GM12878 (cell line): ENCODE results near the gene PRKCE. TPM values are rescaled to one million over a fixed set of nuclear protein-coding genes. Genes with fewer than 3 reads are reported as not detected.

ENCODE experiments used
- ATAC-seq: fragments of 200-7000 bp; cut with Tn5 transposase; 3 replicates; pipeline ENCODE4 v1.9.1; 2020; ENCODE audit warnings: mild to moderate bottlenecking, moderate library complexity
- BruUV-seq: library from RNA; stranded (reverse); fragments of 400-500 nt; replicated peaks from 2 replicates; lab custom pipeline; 2021; lab: Mats Ljungman, UMichigan
- CTCF ChIA-PET: fragments of 300-600 bp; sonication (Branson Sonifier 250); formaldehyde crosslinking; extraction: SDS; loops from one replicate; lab custom pipeline; 2021; ENCODE audit warnings: inconsistent platforms; lab: Yijun Ruan, JAX
- POLR2A ChIA-PET: fragments of 350-600 bp; formaldehyde crosslinking; extraction: SDS; loops from one replicate; lab custom pipeline; 2021; ENCODE audit warnings: inconsistent platforms; lab: Charles Lee
- RAD21 ChIA-PET: fragments of 300-600 bp; sonication (Branson Sonifier 250); formaldehyde crosslinking; loops from one replicate; lab custom pipeline; 2023; ENCODE audit warnings: antibody characterized with exemption; ENCODE audit not compliant: unreplicated experiment; lab: Charles Lee
- SMC1A ChIA-PET: fragments of 300-600 bp; sonication (Branson Sonifier 250); formaldehyde crosslinking; loops from one replicate; lab custom pipeline; 2023; ENCODE audit not compliant: unreplicated experiment, uncharacterized antibody; lab: Charles Lee
- DNase-seq: peaks from one replicate; pipeline ENCODE4 v3.0.0-alpha.2; 2011; ENCODE audit warnings: low read depth, low spot score
- FAIRE-seq: peaks from 3 replicates; lab custom pipeline; 2011; peaks lifted over from hg19 to GRCh38; lab: Jason Lieb, UNC
- H2AFZ ChIP-seq: 2 replicates; pipeline ENCODE4 v1.6.0; 2011; ENCODE audit warnings: low read depth, low read length, control low read depth; ENCODE audit not compliant: control insufficient read depth
- H3K27ac ChIP-seq: 2 replicates; pipeline ENCODE4 v1.5.1; 2011; ENCODE audit warnings: control low read depth; ENCODE audit not compliant: control insufficient read depth, insufficient read depth
- H3K27me3 ChIP-seq, 2 experiments: replicated peaks in 1 of 2; 2 replicates each; pipeline versions ENCODE4 v1.6.0 to v1.6.1; 2011; ENCODE audit warnings: low read length in 1 of 2; ENCODE audit not compliant: control insufficient read depth in 2 of 2, insufficient read depth in 2 of 2
- H3K36me3 ChIP-seq, 2 experiments: 2 replicates each; pipeline ENCODE4 v1.5.1; 2011; ENCODE audit warnings: low read length in 1 of 2; ENCODE audit not compliant: control insufficient read depth in 2 of 2, insufficient read depth in 2 of 2
- H3K4me1 ChIP-seq: 2 replicates; pipeline ENCODE4 v1.6.1; 2011; ENCODE audit warnings: mild to moderate bottlenecking, low read length, moderate library complexity, mixed read lengths; ENCODE audit not compliant: control insufficient read depth, insufficient read depth
- H3K4me2 ChIP-seq: 2 replicates; pipeline ENCODE4 v1.6.0; 2011; ENCODE audit warnings: control low read depth; ENCODE audit not compliant: control insufficient read depth, insufficient read depth
- H3K4me3 ChIP-seq: fragments of 200-600 bp; sonication (generic); 2 replicates; pipeline ENCODE4 v1.5.1; 2016
- H3K79me2 ChIP-seq: 2 replicates; pipeline ENCODE4 v1.6.0; 2011; ENCODE audit warnings: low read length; ENCODE audit not compliant: control insufficient read depth, insufficient read depth
- H3K9ac ChIP-seq: 2 replicates; pipeline ENCODE4 v1.8.0; 2011; ENCODE audit warnings: low read length, control low read depth, mixed read lengths; ENCODE audit not compliant: control insufficient read depth, insufficient read depth
- H3K9me3 ChIP-seq: replicated peaks from 3 replicates; pipeline ENCODE4 v1.5.1; 2011; ENCODE audit warnings: mild to moderate bottlenecking, low read length; ENCODE audit not compliant: control insufficient read depth, insufficient read depth
- H4K20me1 ChIP-seq: 2 replicates; pipeline ENCODE4 v1.6.0; 2011; ENCODE audit not compliant: control insufficient read depth, insufficient read depth
- BRCA1 ChIP-seq: IDR thresholded peaks from 2 replicates; pipeline ENCODE4 v1.6.1; 2011; ENCODE audit warnings: low read depth, low read length, improper control_type of control experiment
- CBX5 ChIP-seq: sonication (generic); IDR thresholded peaks from 2 replicates; pipeline ENCODE4 v1.6.1; 2016; ENCODE audit warnings: low read depth, moderate library complexity, mild to moderate bottlenecking, inconsistent platforms
- CHD4 ChIP-seq: fragments of 200-600 bp; sonication (generic); IDR thresholded peaks from 2 replicates; pipeline ENCODE4 v1.6.1; 2016; ENCODE audit warnings: mild to moderate bottlenecking
- EP300 ChIP-seq, 2 experiments: fragments of 150-350 bp in 1 of 2; IDR thresholded peaks; 2 replicates each; pipeline ENCODE4 v1.6.1; 2011 to 2012; ENCODE audit warnings: low read depth in 2 of 2, low read length in 2 of 2, borderline replicate concordance in 1 of 2, improper control_type of control experiment in 1 of 2, inconsistent platforms in 1 of 2; ENCODE audit not compliant: control insufficient read depth in 1 of 2
- FOXM1 ChIP-seq: IDR thresholded peaks from 2 replicates; pipeline ENCODE4 v1.6.1; 2012; ENCODE audit warnings: low read depth, mild to moderate bottlenecking, inconsistent platforms, low read length, moderate library complexity
- JUND ChIP-seq: IDR thresholded peaks from 2 replicates; pipeline ENCODE4 v1.6.1; 2012; ENCODE audit warnings: low read depth, mild to moderate bottlenecking, low read length, improper control_type of control experiment, moderate library complexity
- LARP7 ChIP-seq: fragments of 450-650 bp; IDR thresholded peaks from 2 replicates; pipeline ENCODE4 v1.6.1; 2017; ENCODE audit warnings: mild to moderate bottlenecking
- NR2C2 ChIP-seq: IDR thresholded peaks from 2 replicates; pipeline ENCODE4 v1.6.1; 2011; ENCODE audit warnings: borderline replicate concordance, low read depth; ENCODE audit not compliant: control insufficient read depth, insufficient read length
- SMAD5 ChIP-seq: IDR thresholded peaks from 2 replicates; pipeline ENCODE4 v1.6.1; 2016; ENCODE audit warnings: antibody characterized with exemption, low read depth
- SREBF1 ChIP-seq: IDR thresholded peaks from 2 replicates; pipeline ENCODE4 v1.6.1; 2012; ENCODE audit warnings: mild to moderate bottlenecking, low read length
- ZNF217 ChIP-seq: fragments of 450-650 bp; IDR thresholded peaks from 2 replicates; pipeline ENCODE4 v1.6.1; 2017; ENCODE audit warnings: antibody characterized with exemption, mild to moderate bottlenecking
- WGBS: methylation state at CpG from one replicate; pipeline ENCODE4 v1.1.6; 2016; ENCODE audit warnings: low lambda C conversion rate; ENCODE audit not compliant: insufficient replicate concordance, insufficient coverage; ENCODE audit errors: missing lambda C conversion rate; 5-methylcytosine and 5-hydroxymethylcytosine counted together
- in situ Hi-C: fragments of 300-500 bp; cut with MboI; formaldehyde crosslinking; loops from 9 replicates; pipeline ENCODE4 v1.14.3; 2018; ENCODE audit warnings: mixed read lengths
- intact Hi-C: fragments of 100-400 bp; cut with micrococcal nuclease; formaldehyde crosslinking; loops from one replicate; pipeline ENCODE4 v1.14.2; 2022; ENCODE audit not compliant: unreplicated experiment
- polyA plus RNA-seq, 11 experiments: library from polyadenylated mRNA; depleted of rRNA in 4 of 11; unstranded in 6 of 11; stranded (reverse) in 5 of 11; fragments of >200 nt; fragmentation: Nextera tagmentation in 4 of 11; fragmentation: Illumina TruSeq in 1 of 11; extraction: Ambion mirVana in 4 of 11; extraction: Trizol in 1 of 11; gene quantifications; 1 replicate in 1 of 11; 2 replicates in 10 of 11; pipeline versions ENCODE4 v1.2.1 to v1.2.3, GENCODE V29; 2011 to 2016; ENCODE audit warnings: inconsistent platforms in 2 of 11, missing spikeins in 2 of 11, low read depth in 1 of 11
- total RNA-seq, 4 experiments: library from RNA; depleted of rRNA in 3 of 4; stranded (reverse); fragments of >200 nt in 3 of 4; fragmentation: Illumina TruSeq in 1 of 4; extraction: Trizol in 1 of 4; gene quantifications; 2 replicates each; pipeline versions ENCODE4 v1.2.1 to v1.2.3, GENCODE V29; 2013 to 2021
- TF ChIP-seq, protein P1 (sequence below): fragments of 450-650 bp; IDR thresholded peaks from 2 replicates; pipeline ENCODE4 v1.6.1; 2016; ENCODE audit warnings: mild to moderate bottlenecking
- TF ChIP-seq, protein P2 (sequence below): fragments of 450-650 bp; IDR thresholded peaks from 2 replicates; pipeline ENCODE4 v1.6.1; 2016; ENCODE audit warnings: mild to moderate bottlenecking, moderate library complexity, borderline replicate concordance
- TF ChIP-seq, protein P3 (sequence below): IDR thresholded peaks from 2 replicates; pipeline ENCODE4 v1.6.1; 2012; ENCODE audit warnings: low read depth, low read length, improper control_type of control experiment
- TF ChIP-seq, protein P4 (sequence below): fragments of 450-650 bp; IDR thresholded peaks from 2 replicates; pipeline ENCODE4 v1.6.1; 2017; ENCODE audit warnings: antibody characterized with exemption, mild to moderate bottlenecking, moderate library complexity

The PRKCE gene
- total and polyA plus RNA-seq, 10 of the 15 experiments (the other 5 are each of a cell fraction or from before 2014, with no cell fraction given): 2.6 to 28.2 (median 11.3) TPM

DNA sequence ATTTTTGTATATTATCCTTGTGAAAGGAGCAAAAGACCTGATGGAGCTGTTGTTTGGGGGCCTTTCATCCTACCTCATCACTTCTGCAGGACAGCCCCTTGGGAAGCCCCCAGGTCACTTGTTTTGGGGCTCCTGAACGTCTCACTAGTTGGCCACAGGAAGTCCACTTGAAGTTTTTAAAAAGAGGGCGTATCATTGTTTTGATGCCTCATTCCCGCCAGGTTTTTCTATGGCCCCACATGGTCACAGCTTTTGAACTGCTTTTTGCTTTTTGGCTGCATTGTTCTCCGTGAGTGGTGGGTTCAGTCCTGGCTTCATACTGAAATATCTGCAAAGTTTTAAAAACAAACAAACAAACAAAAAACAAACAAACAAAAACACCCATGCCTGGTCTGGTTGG lies 216.3 kb downstream of the PRKCE start:
- Histone ChIP-seq H2AFZ (peak overlapping the region; percentile 10), H3K79me2 (peaks cover 3% of the 10 kb centered on the region; the same call in 1 of the 2 replicates), H3K27ac (peak overlapping the region; percentile 73), H3K4me2 (peak overlapping the region; percentile 62), H3K4me3 (0 out of 2 replicates have a peak overlapping the region, but pooled peaks have one; percentile 11), H3K27me3 (no peaks in the 10 kb centered on the region), H3K9me3 (no peaks in the 10 kb centered on the region; the same call in 2 of the 3 replicates), H3K36me3 (no peaks in the 10 kb centered on the region; a peak in 1 of 4 replicates), H4K20me1 (no peaks in the 10 kb centered on the region), H3K9ac (peak overlapping the region; percentile 48), H3K4me1 (peaks cover 26% of the 10 kb centered on the region)
- FAIRE-seq (no peak), ATAC-seq (peak; percentile 67), DNase-seq (no peak)
- no TSS peak for BruUV-seq
- ChIA-PET SMC1A (interaction anchor here (0.9 to 9.7 kb wide), 14 partner anchors 8 to 139 kb away, joined by 3 to 124 read pairs (median 8); no protein-coding TSS in a partner anchor), CTCF (interaction anchor here (1.1 to 4.6 kb wide), 11 partner anchors 8 to 89 kb away, joined by 3 to 26 read pairs (median 5); no protein-coding TSS in a partner anchor), RAD21 (interaction anchor here (0.7 to 6.8 kb wide), 15 partner anchors 8 to 68 kb away, joined by 3 to 85 read pairs (median 5); no protein-coding TSS in a partner anchor), POLR2A (interaction anchor here (0.6 to 4.2 kb wide), 16 partner anchors 11 to 254 kb away, joined by 3 to 52 read pairs (median 7); no protein-coding TSS in a partner anchor)
- in situ Hi-C loops (no loop called here), intact Hi-C loops (loop anchor here (2.0 kb wide), 1 partner anchor 21 kb away; no protein-coding TSS in a partner anchor)
- 6% methylated on average over 4 of the region's 4 CpGs for WGBS
- TF ChIP-seq, protein P1, sequence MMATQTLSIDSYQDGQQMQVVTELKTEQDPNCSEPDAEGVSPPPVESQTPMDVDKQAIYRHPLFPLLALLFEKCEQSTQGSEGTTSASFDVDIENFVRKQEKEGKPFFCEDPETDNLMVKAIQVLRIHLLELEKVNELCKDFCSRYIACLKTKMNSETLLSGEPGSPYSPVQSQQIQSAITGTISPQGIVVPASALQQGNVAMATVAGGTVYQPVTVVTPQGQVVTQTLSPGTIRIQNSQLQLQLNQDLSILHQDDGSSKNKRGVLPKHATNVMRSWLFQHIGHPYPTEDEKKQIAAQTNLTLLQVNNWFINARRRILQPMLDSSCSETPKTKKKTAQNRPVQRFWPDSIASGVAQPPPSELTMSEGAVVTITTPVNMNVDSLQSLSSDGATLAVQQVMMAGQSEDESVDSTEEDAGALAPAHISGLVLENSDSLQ: no peak
- no peak for TF ChIP-seq CBX5
- no peak for TF ChIP-seq EP300 (IDR thresholded peaks at IDR 0.05; ENCODE audit: borderline replicate concordance in 1 of 2, control insufficient read depth in 1 of 2, low read depth in 2 of 2, low read length in 2 of 2)
- no peak for TF ChIP-seq BRCA1
- TF ChIP-seq ZNF217: no peak
- TF ChIP-seq, protein P2, sequence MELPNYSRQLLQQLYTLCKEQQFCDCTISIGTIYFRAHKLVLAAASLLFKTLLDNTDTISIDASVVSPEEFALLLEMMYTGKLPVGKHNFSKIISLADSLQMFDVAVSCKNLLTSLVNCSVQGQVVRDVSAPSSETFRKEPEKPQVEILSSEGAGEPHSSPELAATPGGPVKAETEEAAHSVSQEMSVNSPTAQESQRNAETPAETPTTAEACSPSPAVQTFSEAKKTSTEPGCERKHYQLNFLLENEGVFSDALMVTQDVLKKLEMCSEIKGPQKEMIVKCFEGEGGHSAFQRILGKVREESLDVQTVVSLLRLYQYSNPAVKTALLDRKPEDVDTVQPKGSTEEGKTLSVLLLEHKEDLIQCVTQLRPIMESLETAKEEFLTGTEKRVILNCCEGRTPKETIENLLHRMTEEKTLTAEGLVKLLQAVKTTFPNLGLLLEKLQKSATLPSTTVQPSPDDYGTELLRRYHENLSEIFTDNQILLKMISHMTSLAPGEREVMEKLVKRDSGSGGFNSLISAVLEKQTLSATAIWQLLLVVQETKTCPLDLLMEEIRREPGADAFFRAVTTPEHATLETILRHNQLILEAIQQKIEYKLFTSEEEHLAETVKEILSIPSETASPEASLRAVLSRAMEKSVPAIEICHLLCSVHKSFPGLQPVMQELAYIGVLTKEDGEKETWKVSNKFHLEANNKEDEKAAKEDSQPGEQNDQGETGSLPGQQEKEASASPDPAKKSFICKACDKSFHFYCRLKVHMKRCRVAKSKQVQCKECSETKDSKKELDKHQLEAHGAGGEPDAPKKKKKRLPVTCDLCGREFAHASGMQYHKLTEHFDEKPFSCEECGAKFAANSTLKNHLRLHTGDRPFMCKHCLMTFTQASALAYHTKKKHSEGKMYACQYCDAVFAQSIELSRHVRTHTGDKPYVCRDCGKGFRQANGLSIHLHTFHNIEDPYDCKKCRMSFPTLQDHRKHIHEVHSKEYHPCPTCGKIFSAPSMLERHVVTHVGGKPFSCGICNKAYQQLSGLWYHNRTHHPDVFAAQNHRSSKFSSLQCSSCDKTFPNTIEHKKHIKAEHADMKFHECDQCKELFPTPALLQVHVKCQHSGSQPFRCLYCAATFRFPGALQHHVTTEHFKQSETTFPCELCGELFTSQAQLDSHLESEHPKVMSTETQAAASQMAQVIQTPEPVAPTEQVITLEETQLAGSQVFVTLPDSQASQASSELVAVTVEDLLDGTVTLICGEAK: no peak
- TF ChIP-seq, protein P3, sequence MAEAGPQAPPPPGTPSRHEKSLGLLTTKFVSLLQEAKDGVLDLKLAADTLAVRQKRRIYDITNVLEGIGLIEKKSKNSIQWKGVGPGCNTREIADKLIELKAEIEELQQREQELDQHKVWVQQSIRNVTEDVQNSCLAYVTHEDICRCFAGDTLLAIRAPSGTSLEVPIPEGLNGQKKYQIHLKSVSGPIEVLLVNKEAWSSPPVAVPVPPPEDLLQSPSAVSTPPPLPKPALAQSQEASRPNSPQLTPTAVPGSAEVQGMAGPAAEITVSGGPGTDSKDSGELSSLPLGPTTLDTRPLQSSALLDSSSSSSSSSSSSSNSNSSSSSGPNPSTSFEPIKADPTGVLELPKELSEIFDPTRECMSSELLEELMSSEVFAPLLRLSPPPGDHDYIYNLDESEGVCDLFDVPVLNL: peak; percentile 77
- no peak for TF ChIP-seq CHD4
- no peak for TF ChIP-seq JUND
- TF ChIP-seq FOXM1: peak; percentile 40; the same call in 1 of the 2 replicates
- no peak for TF ChIP-seq SREBF1
- no peak for TF ChIP-seq NR2C2
- TF ChIP-seq SMAD5: no peak
- no peak for TF ChIP-seq LARP7
- TF ChIP-seq, protein P4, sequence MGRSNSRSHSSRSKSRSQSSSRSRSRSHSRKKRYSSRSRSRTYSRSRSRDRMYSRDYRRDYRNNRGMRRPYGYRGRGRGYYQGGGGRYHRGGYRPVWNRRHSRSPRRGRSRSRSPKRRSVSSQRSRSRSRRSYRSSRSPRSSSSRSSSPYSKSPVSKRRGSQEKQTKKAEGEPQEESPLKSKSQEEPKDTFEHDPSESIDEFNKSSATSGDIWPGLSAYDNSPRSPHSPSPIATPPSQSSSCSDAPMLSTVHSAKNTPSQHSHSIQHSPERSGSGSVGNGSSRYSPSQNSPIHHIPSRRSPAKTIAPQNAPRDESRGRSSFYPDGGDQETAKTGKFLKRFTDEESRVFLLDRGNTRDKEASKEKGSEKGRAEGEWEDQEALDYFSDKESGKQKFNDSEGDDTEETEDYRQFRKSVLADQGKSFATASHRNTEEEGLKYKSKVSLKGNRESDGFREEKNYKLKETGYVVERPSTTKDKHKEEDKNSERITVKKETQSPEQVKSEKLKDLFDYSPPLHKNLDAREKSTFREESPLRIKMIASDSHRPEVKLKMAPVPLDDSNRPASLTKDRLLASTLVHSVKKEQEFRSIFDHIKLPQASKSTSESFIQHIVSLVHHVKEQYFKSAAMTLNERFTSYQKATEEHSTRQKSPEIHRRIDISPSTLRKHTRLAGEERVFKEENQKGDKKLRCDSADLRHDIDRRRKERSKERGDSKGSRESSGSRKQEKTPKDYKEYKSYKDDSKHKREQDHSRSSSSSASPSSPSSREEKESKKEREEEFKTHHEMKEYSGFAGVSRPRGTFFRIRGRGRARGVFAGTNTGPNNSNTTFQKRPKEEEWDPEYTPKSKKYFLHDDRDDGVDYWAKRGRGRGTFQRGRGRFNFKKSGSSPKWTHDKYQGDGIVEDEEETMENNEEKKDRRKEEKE: no peak
